ENCODE measurements around the gene RANBP3.

GRCh38 chr19:6020972-6021805 is 43.2 kb upstream of the RANBP3 start:
- TF ChIP-seq CTCF (IDR thresholded peaks at IDR 0.05) = no peak
- no peak for TF ChIP-seq EP300 (IDR thresholded peaks at IDR 0.05)
- TF ChIP-seq POLR2AphosphoS5 (IDR thresholded peaks at IDR 0.05) = no peak
